Stimulated activated CD8-positive, alpha-beta memory T cell treated with anti-CD3 and anti-CD28 coated beads, Interleukin-15, amount 100 ng/mL, for 1 hour (primary cell): Measurements from ENCODE around the gene DNAJC24.

Experiments used
- DNase-seq: peaks from one replicate; pipeline ENCODE4 v3.0.0-alpha.2; 2020; ENCODE audit warnings: low read depth

The DNAJC24 gene

DNA sequence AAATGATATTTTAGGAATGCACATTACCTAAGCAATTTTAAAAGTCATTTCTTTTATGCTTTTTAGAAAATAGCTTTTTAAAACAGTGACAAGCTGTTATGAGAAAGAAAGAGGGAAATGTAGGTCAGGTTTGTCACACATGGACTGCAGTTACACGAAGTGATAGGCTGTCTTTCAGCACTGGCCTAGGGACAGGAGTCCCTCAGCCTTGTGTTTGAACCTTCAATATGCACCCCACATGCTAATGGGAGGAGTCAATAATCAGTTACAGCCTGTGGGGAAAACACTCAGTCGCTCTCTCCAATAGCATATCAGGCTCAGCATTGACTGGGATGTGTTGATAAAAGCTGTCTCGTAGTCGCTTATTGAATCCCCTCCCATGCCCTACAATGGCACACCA, 45.8 kb downstream of the DNAJC24 start:
- no peak for DNase-seq

DNA sequence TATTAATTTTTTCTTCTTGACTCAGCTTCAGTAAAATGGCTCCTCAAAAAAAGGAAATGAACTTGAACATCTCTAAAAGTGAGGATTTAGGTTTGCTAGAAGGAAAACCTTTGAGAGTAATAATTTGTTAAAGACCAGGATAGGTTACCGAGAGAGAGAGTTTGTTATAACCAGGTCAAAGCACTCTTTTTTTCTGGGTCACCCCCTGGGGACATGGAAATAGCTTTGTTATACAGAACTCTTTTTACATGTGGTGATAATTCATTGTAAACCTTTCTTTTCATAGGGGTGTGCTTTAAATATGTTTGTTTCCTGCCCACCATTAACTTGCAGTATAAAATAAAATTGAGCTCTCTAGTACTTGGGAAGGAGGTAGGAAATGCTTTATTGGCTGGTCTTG, 47.7 kb downstream of the DNAJC24 start:
- DNase-seq: no peak

DNA sequence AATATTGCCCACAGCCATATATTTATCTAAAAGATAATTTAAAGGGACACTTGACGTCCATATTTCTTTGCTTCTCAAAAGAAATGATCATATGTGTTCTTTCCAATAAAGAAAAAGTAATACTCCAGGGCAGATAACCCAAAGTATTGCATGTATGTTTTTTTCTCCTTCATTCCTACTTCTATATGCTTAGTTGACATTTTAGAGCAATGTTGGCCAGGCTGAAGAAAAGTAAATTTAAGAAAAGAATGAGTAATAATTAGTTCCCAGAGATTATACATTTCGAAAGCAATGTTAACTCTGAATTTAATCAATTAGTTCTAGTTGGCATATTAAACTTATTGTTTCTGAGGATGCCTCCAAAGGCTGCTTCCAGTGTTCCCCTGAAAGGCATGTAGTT, 48.2 kb downstream of the DNAJC24 start:
- no peak for DNase-seq

DNA sequence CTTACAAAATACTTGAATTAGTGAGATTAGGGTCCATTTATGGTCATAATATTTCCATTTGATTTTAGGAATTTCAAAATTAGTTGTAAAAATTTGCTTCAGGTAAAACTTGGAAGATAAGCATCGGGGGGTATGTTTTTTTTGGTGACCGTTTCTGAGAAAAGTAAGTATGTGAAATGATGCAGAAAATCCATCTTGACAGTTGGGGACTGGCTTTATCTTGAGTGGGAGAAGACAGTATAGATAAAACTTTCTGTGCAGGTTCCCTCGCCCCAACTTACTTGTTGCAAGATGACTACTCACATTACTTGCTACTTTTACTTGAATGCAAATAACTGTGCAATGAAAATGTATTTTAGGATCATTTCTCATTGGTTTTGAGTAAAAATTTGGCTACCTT, 49.5 kb downstream of the DNAJC24 start:
- no peak for DNase-seq

DNA sequence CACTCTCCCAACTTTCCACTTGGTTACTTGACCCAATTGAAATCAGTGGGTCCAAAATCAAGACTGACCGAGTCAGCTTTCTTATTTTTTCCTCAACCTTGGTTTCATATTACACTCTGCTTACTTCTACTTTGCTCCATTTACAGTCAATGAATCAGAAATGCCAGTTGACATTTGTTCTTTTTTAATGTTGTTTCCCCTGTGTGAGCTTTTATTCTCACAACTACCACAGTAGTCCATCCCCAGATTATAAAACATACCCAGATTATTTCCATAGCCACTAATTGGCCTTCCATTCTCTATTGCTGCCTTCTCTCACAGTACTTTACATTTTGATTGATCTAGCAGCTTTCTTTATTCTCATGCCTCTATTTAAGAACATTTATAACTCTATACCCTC, 50.0 kb downstream of the DNAJC24 start:
- DNase-seq: no peak

DNA sequence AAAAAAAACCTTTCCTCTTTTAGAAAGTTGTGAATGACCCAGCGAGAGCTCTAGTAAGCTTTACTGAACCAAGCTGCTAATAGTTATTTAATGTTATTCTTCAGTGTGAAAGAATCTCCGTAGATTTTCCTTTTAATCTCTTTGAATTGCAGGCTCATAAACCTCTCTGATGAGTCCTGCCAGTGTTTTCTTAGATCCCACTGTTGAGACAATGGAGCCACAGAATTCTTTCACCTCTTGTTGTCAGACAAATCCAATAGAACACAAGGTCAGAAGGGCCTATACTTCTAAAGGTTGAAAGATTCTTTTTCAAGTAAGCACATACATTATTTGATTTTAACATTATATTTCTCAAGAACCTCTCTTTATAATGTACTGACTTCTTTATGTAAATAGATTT, 52.2 kb downstream of the DNAJC24 start:
- DNase-seq: no peak

DNA sequence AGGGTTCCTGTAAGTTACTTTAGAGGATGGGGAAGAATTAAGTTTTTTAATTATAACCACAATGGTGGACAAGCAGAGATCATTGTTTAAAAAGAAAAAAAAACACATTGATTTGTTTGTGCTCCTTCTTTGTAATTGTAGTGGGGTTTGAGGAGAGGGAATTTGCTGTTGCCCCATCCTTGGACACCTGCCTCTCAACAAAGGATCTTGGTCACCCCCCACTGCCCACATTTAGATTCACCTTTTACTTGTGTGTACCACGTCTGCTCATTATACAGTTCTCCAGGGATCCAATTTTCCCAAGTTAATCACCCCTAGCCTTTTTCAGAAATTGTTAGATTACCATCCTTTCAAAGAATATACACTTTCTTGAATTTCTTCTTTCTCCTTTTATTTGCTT, 53.0 kb downstream of the DNAJC24 start:
- no peak for DNase-seq

DNA sequence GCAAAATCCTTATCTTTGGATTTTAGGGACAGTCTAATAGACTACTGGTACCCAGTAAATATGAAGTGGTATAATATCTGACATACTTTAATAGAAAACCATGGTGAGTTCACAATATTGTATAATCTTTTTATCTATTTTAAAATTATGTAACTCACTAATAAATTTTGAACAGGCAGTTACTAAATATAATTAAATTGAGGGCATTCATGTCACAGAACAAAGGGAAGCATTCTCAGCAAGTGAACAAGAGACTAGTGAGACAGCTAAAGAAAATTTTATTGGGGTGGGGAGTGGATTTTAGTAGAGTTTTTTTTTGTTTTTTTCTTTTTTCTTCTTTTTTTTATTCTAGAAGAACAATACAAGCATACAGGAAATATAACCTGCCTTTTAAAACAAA, 55.0 kb downstream of the DNAJC24 start:
- DNase-seq: no peak

DNA sequence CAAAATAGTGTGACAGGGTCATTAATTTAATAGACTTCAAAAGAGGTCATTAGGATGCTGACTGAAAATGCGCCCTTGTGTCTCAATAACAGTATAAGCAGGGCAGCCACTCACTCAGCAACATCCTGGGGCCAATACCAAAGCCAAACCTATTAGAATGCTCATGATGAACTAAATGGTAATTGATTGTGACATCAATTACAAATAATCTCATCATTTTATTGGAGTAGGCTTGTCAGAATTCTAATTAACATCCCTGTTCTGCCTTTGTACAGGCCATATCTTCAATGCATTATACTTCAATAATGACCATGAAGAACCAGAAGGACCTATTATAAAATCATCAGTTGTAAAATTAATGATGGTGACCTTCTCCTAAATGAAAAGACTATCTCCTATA, 64.2 kb downstream of the DNAJC24 start:
- DNase-seq: no peak

DNA sequence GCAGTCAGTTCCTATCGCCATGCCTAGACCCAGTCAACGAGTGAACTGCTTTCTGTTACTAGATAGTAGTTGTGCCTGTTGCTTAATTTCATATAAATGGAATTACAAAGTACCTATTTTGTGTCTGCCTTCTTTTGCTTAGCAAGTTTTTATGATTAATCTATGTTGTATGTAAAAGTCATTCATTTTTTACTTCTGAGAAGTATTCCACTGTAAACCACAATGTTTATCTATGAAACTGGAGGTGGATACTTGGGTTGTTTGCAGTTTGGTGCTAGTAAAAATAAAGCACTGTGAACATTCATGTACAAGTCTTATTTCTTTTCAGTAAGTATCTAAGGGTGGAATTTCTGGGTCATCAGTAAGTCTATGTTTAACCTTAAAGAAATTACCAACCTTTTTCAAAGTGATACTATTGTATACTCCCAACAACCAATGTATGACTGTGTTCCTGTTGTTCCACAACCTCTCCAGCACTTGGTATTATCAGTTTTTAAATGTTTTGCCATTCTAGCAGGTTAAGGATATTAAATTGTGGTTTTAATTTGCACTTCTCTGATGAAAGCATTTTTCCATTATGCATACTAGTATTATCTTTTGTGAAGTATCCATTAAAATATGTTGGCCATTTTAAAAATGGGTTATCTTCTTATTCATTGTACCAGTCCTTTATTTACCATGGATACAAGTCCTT, 68.2 kb downstream of the DNAJC24 start:
- DNase-seq: no peak

DNA sequence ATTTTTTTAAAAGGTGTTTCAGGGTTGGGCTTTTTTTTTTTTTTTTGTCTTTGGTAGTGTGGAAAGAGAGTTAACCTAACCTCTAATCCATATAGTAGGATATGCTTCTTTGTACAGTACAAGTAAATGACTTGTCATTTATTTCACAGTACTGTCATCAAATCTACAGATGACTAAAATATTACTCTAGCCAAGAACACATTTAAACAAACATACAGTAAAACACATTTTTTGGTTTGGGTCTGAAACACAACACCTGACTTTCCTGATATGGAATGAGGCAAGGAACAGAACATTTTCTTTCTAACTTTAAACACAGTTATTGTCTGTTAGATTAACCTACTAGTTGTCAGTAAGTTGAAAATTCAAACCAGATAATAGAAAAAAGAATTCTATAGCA, 71.6 kb downstream of the DNAJC24 start:
- DNase-seq: no peak

DNA sequence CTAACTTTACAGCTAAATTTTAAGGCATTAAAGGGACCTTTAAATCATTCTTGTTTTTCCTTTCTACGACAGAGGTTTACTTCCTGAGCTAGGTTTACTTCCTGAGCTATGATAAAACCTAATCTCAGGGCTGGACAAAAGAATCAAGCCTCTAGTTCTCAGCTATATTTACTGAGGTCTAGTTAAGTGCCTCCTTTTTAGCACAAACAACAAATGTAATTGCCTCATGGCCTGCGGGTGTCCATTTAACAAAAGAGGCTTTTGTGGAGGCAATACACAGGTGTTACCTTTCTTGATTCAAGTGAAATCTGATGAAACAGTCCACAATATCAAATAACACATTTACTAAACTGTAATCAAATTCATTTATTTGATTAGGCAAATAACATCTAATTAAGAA, 72.4 kb downstream of the DNAJC24 start:
- DNase-seq: no peak

DNA sequence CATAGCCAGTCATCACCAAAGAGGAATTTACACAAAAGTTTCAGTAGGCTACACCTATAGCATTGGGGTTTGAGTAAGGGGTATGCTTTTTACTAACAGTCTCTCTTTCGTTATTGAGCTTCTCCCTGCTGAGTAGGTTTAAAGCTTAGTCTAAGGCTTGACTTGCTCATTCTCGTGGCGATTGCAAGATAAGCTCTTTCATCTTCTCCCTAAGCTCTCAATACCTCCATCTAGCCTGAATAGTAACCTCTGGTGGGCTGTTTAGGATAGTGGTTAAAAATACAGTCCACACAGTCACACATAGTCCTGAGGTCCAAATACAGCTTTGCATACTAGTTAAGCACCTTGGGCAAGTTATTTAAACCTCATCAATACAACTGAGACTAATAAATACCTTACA, 74.1 kb downstream of the DNAJC24 start:
- no peak for DNase-seq

DNA sequence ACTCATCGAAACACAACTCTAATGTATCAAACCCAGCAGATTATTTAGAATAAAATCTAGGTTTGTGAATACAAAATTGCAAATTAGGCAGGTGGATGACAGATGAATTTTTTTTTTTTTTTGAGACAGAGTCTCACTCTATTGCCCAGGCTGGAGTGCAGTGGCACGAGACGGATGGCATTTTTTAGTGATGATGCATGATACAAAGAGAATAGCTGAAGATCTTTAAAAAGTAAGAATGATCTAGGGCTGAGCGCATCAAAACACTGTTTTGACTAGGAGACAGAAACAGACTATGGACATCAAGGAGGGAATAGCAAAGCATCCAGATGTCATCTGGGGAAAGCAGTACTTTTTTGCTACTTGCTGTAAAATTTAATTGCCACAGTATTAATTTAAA, 76.0 kb downstream of the DNAJC24 start:
- no peak for DNase-seq

DNA sequence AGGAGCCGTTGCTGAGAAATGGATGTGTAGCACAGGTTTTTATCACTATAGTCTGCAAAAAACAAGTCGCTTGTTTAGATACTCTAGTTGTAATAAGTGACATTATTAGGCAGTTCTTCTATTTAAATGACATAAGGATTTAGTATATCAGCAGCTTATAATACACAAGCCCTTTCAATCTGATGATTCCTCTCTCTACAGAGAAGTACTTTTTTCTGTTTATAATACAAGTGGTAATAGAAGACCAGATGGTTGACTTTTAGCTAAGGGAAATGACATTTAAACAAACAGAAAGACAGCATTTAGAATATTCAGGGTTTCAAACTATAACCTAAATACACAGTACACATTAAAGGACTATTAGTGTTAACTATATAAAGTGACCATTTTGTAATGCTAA, 79.4 kb downstream of the DNAJC24 start:
- DNase-seq: no peak

DNA sequence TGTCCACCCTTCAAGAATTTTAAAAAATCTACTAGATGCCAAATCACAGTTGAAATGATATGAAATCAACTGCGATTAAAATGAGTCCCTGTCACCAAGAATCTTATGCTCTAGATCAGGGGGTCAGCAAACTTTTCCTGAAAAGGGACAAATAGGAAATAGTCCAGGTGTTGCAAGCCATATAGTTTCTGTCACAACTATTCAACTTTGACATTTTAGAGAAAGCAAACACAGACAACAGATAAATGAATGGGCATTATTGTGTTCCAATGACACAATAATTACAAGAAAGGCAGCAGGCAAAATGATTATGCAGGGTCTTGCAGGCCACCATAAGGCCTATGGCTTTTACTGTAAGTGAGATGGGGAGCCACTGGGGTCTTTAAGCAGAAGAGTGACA, 81.2 kb downstream of the DNAJC24 start:
- DNase-seq: no peak

DNA sequence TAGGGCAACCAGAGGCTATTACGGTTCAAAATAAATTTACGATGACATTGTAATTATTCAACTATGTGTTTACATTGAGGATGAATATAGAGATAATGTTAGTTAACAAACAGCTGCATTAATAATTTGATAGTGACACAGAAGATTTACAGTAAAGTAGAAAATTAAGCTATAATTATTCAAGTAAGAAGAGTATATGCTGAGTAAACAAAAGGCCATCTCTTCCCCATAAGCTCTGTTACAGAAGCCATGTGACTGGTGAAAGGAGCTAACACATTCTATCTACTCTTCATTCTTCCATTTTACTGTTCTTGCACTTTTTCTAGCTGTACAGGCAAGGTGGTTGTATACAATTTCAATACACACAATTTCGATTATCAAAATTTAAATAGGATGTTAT, 85.5 kb downstream of the DNAJC24 start:
- DNase-seq: no peak

DNA sequence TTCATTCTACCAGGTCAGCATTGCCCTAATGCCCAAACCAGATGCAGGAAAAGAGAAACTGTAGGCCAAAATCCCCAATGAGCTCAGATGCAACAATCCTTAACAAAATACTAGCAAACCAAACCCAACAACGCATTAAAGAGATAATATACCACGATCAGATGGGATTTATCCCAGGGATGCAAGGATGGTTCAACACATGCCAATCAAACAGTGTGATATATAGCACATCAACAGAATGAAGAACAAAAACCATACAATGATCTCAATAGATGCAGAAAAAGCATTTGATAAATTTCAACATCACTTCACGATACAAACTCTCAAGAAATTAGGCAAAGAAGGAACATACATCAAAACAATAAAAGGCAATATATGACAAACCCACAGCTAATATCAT, 94.8 kb downstream of the DNAJC24 start:
- no peak for DNase-seq

DNA sequence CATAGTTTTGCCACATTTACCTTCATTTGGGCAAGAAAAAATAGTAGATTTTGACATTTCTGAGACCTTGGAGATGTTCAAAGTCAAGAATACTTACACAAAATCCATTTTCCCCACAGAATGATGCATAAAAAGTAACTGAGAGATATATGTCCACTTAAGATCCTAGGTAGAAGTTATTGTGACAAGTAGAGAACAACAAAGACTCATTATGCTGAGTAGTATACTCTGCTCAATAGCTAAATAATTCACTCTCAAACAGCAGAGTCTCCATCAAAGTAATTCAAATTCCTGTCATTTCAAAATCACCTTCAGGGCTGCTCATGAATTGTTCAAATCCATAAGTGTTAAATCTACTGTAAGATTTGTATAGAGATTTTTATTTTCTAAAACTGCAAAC, 104.4 kb downstream of the DNAJC24 start:
- DNase-seq: no peak

DNA sequence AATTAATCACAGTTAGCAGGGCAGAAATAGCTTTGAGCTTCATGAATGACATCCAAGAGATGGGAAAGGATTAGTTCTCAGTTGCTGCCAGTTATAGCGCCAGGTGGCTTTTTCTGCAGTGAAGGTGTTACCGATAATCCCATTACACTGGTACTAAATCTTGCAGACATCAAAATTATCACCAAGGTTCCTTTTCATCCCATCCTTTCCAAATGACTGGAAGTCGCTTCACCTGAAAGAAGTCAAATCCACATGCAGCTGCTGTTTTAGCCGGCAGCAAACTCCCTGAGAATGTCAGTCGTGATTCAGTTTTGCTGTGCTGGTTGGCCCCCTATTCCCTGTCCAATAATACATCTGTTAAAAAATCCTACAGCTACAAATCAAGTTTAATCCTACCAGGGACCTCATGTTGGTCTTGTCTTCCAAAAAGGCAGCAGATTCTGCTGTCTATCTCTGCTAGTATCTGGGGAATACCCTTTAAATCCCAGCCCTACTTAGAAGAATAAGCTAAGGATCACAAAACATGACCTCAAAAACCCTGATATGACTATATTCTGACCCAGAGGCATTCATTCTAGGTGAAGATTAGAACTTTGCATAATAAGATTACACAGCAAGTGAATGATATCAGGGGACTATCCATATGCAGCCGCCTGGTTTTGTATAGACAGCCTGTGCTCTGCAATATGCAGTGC, 108.0 kb downstream of the DNAJC24 start:
- no peak for DNase-seq

DNA sequence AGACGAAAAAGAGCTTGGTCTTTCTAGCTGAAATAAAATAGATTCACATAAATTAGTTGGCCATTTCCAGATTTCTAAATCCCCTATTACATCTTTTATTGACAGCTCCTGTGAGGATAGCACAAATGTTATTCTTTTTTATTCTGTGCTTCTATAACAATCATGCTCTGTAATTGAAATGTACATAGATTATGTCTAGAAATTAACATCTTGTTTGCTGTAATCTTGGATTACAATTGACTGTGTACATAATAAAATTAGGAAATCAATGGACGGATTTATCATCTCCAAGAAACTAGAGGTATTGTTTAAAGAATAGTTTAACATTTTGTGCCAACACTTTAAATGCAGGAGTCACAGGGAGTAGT, 108.5 kb downstream of the DNAJC24 start:
- no peak for DNase-seq

DNA sequence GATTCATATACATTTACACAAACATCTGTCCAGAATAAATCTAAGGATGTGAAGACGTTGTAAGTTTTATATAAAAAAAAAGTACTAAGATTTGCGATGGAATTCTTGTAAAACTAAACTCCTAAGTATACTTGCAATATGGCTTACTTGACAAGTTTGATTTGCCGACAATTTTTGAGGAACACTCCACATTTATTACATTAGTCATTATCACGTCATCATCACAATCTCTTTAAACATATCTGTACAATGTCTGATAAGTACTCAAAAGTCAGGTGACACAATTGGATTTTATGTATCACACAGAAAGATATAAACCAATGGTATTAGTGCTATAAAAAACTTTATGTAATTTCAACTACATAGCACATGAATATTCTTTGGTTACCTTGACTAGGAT, 109.4 kb downstream of the DNAJC24 start:
- DNase-seq: no peak

DNA sequence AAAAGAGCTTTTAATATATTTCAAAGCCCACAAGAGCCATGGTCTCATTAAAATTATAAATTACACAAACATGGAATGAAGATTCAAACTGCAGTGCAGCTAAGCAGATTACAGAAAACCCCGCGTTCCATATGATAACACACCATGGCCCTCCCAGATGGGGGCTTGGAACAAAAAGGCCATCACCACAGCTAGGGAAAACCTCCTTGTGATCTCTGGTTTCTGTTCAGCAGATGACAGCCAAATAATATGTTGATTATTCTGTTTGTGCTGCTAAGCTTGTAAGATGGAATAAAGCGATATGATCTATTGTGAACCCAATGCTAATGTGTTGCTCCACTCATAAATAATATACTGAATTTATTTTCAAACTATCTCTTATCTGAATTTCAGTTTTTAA, 111.3 kb downstream of the DNAJC24 start:
- no peak for DNase-seq
